ENCODE measurements around the gene ARHGAP23. TPM values are rescaled to one million over a fixed set of nuclear protein-coding genes. Genes with fewer than 3 reads are reported as not detected.
"Not testable (repeated sequence)": the region's sequence is repeated elsewhere in the genome, so short reads cannot be mapped to it uniquely, and the experiment has no call there.

Gene ARHGAP23
- total RNA-seq, 1 experiment from 2014 or later: 19.0 TPM

- POLR2A ChIA-PET (ENCODE audit: low non-redundant PET): no interaction called here
Observed at GRCh38 chr17:38476549-38476948, 48.3 kb downstream of the ARHGAP23 start.

GRCh38 chr17:38477417-38477816 lies 49.2 kb downstream of the ARHGAP23 start:
- H3K4me3 ChIP-seq (ENCODE audit: low read depth, low read length, poor library complexity, severe bottlenecking); H3K4me1 ChIP-seq (ENCODE audit: insufficient read depth, low read length, poor library complexity, severe bottlenecking); CTCF ChIA-PET; DNase-seq (ENCODE audit: low spot score); POLR2A ChIA-PET (ENCODE audit: low non-redundant PET); intact Hi-C loops (cut with micrococcal nuclease; ENCODE audit: unreplicated experiment); BruUV-seq (replicated peaks); H3K36me3 ChIP-seq (ENCODE audit: insufficient read depth, low read length, poor library complexity, severe bottlenecking); H3K9me3 ChIP-seq (ENCODE audit: low read depth, low read length, poor library complexity, severe bottlenecking); H3K27me3 ChIP-seq (replicated peaks; ENCODE audit: insufficient read depth, low read depth, low read length, poor library complexity); H3K27ac ChIP-seq (ENCODE audit: low read depth, low read length, poor library complexity, severe bottlenecking): not testable (repeated sequence)

More at GRCh38 chr17:38476549-38476948, 48.3 kb downstream of the ARHGAP23 start:
- TF ChIP-seq EZH2 (IDR thresholded peaks at IDR 0.05; ENCODE audit: borderline replicate concordance, low read depth, low read length, poor library complexity, severe bottlenecking): no peak
- TF ChIP-seq CTCF (conservative IDR thresholded peaks at IDR 0.05; ENCODE audit: low read depth, low read length): no peak
- intact Hi-C loops (cut with micrococcal nuclease; ENCODE audit: unreplicated experiment): no loop called here
- no peaks in the 10 kb centered on the region for H3K27me3 ChIP-seq (replicated peaks; ENCODE audit: insufficient read depth, low read depth, low read length, poor library complexity)
- H3K9me3 ChIP-seq (ENCODE audit: low read depth, low read length, poor library complexity, severe bottlenecking): no peaks in the 10 kb centered on the region
- no peaks in the 10 kb centered on the region for H3K36me3 ChIP-seq (ENCODE audit: insufficient read depth, low read length, poor library complexity, severe bottlenecking)
- H3K4me1 ChIP-seq (ENCODE audit: insufficient read depth, low read length, poor library complexity, severe bottlenecking): no peaks in the 10 kb centered on the region
- no peak overlapping the region for H3K4me3 ChIP-seq (ENCODE audit: low read depth, low read length, poor library complexity, severe bottlenecking)
- BruUV-seq (replicated peaks): no TSS peak
- no peak overlapping the region for H3K27ac ChIP-seq (ENCODE audit: low read depth, low read length, poor library complexity, severe bottlenecking)
- CTCF ChIA-PET: no interaction called here
- no peak for DNase-seq (ENCODE audit: low spot score)

GRCh38 chr17:38477951-38478350 lies 49.7 kb downstream of the ARHGAP23 start:
- intact Hi-C loops (cut with micrococcal nuclease; ENCODE audit: unreplicated experiment); CTCF ChIA-PET; H3K27me3 ChIP-seq (replicated peaks; ENCODE audit: insufficient read depth, low read depth, low read length, poor library complexity); H3K36me3 ChIP-seq (ENCODE audit: insufficient read depth, low read length, poor library complexity, severe bottlenecking); H3K9me3 ChIP-seq (ENCODE audit: low read depth, low read length, poor library complexity, severe bottlenecking); BruUV-seq (replicated peaks); POLR2A ChIA-PET (ENCODE audit: low non-redundant PET); DNase-seq (ENCODE audit: low spot score); H3K4me3 ChIP-seq (ENCODE audit: low read depth, low read length, poor library complexity, severe bottlenecking); H3K27ac ChIP-seq (ENCODE audit: low read depth, low read length, poor library complexity, severe bottlenecking); H3K4me1 ChIP-seq (ENCODE audit: insufficient read depth, low read length, poor library complexity, severe bottlenecking): not testable (repeated sequence)

GRCh38 chr17:38478667-38479066 lies 50.4 kb downstream of the ARHGAP23 start:
- H3K27me3 ChIP-seq (replicated peaks; ENCODE audit: insufficient read depth, low read depth, low read length, poor library complexity); DNase-seq (ENCODE audit: low spot score); intact Hi-C loops (cut with micrococcal nuclease; ENCODE audit: unreplicated experiment); H3K9me3 ChIP-seq (ENCODE audit: low read depth, low read length, poor library complexity, severe bottlenecking); H3K36me3 ChIP-seq (ENCODE audit: insufficient read depth, low read length, poor library complexity, severe bottlenecking); CTCF ChIA-PET; BruUV-seq (replicated peaks); H3K4me3 ChIP-seq (ENCODE audit: low read depth, low read length, poor library complexity, severe bottlenecking); H3K4me1 ChIP-seq (ENCODE audit: insufficient read depth, low read length, poor library complexity, severe bottlenecking); POLR2A ChIA-PET (ENCODE audit: low non-redundant PET); H3K27ac ChIP-seq (ENCODE audit: low read depth, low read length, poor library complexity, severe bottlenecking): not testable (repeated sequence)

GRCh38 chr17:38482039-38482699 lies 53.9 kb downstream of the ARHGAP23 start:
- BruUV-seq (replicated peaks): not testable (repeated sequence)

GRCh38 chr17:38482700-38483043 lies 54.4 kb downstream of the ARHGAP23 start:
- CTCF ChIA-PET: not testable (repeated sequence)
- intact Hi-C loops (cut with micrococcal nuclease; ENCODE audit: unreplicated experiment): loop anchor here (5.0 kb wide), 1 partner anchor 35 kb away; no protein-coding TSS in a partner anchor

More at GRCh38 chr17:38482039-38482699, 53.9 kb downstream of the ARHGAP23 start:
- H3K27me3 ChIP-seq (replicated peaks; ENCODE audit: insufficient read depth, low read depth, low read length, poor library complexity); CTCF ChIA-PET; H3K27ac ChIP-seq (ENCODE audit: low read depth, low read length, poor library complexity, severe bottlenecking); H3K4me3 ChIP-seq (ENCODE audit: low read depth, low read length, poor library complexity, severe bottlenecking); POLR2A ChIA-PET (ENCODE audit: low non-redundant PET); H3K4me1 ChIP-seq (ENCODE audit: insufficient read depth, low read length, poor library complexity, severe bottlenecking); DNase-seq (ENCODE audit: low spot score); H3K9me3 ChIP-seq (ENCODE audit: low read depth, low read length, poor library complexity, severe bottlenecking); H3K36me3 ChIP-seq (ENCODE audit: insufficient read depth, low read length, poor library complexity, severe bottlenecking): not testable (repeated sequence)
- intact Hi-C loops (cut with micrococcal nuclease; ENCODE audit: unreplicated experiment): loop anchor here (5.0 kb wide), 1 partner anchor 35 kb away; no protein-coding TSS in a partner anchor

More at GRCh38 chr17:38482700-38483043, 54.4 kb downstream of the ARHGAP23 start:
- DNase-seq (ENCODE audit: low spot score); H3K36me3 ChIP-seq (ENCODE audit: insufficient read depth, low read length, poor library complexity, severe bottlenecking); H3K4me3 ChIP-seq (ENCODE audit: low read depth, low read length, poor library complexity, severe bottlenecking); H3K27ac ChIP-seq (ENCODE audit: low read depth, low read length, poor library complexity, severe bottlenecking); H3K9me3 ChIP-seq (ENCODE audit: low read depth, low read length, poor library complexity, severe bottlenecking); H3K4me1 ChIP-seq (ENCODE audit: insufficient read depth, low read length, poor library complexity, severe bottlenecking); POLR2A ChIA-PET (ENCODE audit: low non-redundant PET); BruUV-seq (replicated peaks); H3K27me3 ChIP-seq (replicated peaks; ENCODE audit: insufficient read depth, low read depth, low read length, poor library complexity): not testable (repeated sequence)

All from A673 (cell line).